Activated T-helper 1 cell treated with Interleukin-2 at 50 U/mL for 16 hours (primary cell): ENCODE results near the gene SLC5A8.

Experiments used
- DNase-seq: peaks from one replicate; pipeline ENCODE4 v3.0.0-alpha.2; 2020; ENCODE audit warnings: low read depth

SLC5A8 gene

GRCh38 chr12:101209319-101210302 is at the start of gene SLC5A8:
TSS of gene SLC5A8 (minus strand) at chr12:101210238. CDS start at chr12:101209848, 390 bp downstream.
- DNase-seq, result no peak

GRCh38 chr12:101257357-101257756 is 47.3 kb upstream of the SLC5A8 start:
- DNase-seq, result no peak

GRCh38 chr12:101256266-101256665 is 46.2 kb upstream of the SLC5A8 start:
- no peak for DNase-seq

- DNase-seq, result no peak
These were observed 33.6 kb upstream of the SLC5A8 start for GRCh38 chr12:101243616-101244015.

- no peak for DNase-seq
These were observed 33.0 kb upstream of the SLC5A8 start for GRCh38 chr12:101243074-101243473.

GRCh38 chr12:101238800-101239329 is 28.8 kb upstream of the SLC5A8 start:
- DNase-seq, result no peak

GRCh38 chr12:101238306-101238705 is 28.3 kb upstream of the SLC5A8 start:
- no peak for DNase-seq

GRCh38 chr12:101235686-101236085 is 25.6 kb upstream of the SLC5A8 start:
- DNase-seq, result no peak

GRCh38 chr12:101231636-101232035 is 21.6 kb upstream of the SLC5A8 start:
- DNase-seq, result no peak

GRCh38 chr12:101230547-101230946 is 20.5 kb upstream of the SLC5A8 start:
- no peak for DNase-seq

GRCh38 chr12:101229841-101230241 is 19.8 kb upstream of the SLC5A8 start:
- DNase-seq, result no peak

- DNase-seq, result no peak
These were observed 11.3 kb upstream of the SLC5A8 start for GRCh38 chr12:101221301-101221700.

- no peak for DNase-seq
These were observed 6.8 kb upstream of the SLC5A8 start for GRCh38 chr12:101216810-101217209.

- DNase-seq, result no peak
These were observed 2.8 kb downstream of the SLC5A8 start for GRCh38 chr12:101207086-101207780.

GRCh38 chr12:101204602-101205304 is 5.3 kb downstream of the SLC5A8 start:
- no peak for DNase-seq

GRCh38 chr12:101200824-101201223 is 9.2 kb downstream of the SLC5A8 start:
- no peak for DNase-seq

- no peak for DNase-seq
These were observed 9.9 kb downstream of the SLC5A8 start for GRCh38 chr12:101200145-101200544.

- DNase-seq, result no peak
These were observed 23.7 kb downstream of the SLC5A8 start for GRCh38 chr12:101186291-101186690.

GRCh38 chr12:101181776-101182175 is 28.3 kb downstream of the SLC5A8 start:
- DNase-seq, result no peak

GRCh38 chr12:101174541-101174940 is 35.5 kb downstream of the SLC5A8 start:
- no peak for DNase-seq

GRCh38 chr12:101173197-101173749 is 36.8 kb downstream of the SLC5A8 start:
- no peak for DNase-seq

GRCh38 chr12:101172316-101172715 is 37.7 kb downstream of the SLC5A8 start:
- DNase-seq, result no peak
